ENCODE data around the gene HSF2BP.
"Not testable (repeated sequence)": the region's sequence is repeated elsewhere in the genome, so short reads cannot be mapped to it uniquely, and the experiment has no call there.

The HSF2BP gene

GRCh38 chr21:43514834-43515233, 144.5 kb downstream of the HSF2BP start:
- DNase-seq = not testable (repeated sequence)

DNA sequence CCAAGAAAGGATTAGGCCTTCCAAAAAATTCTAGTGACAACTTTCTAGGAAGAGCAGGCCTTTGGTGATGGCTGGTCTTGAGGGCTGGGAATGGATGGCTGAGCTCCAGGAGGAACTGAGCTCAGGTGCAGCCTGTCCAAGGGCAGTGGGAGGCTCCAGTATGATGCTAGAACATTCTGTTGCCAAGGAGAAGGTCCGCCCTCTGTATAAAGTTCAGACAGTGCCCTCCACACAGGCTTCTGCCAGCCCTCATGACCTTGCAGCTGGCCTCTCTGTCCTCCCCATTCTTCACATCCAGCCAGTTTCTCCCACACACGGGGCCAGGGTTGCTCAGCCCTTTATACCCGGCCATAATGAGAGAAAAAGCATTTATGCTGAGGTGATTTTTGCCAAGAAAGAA, 146.3 kb downstream of the HSF2BP start:
- not testable (repeated sequence) for DNase-seq

DNA sequence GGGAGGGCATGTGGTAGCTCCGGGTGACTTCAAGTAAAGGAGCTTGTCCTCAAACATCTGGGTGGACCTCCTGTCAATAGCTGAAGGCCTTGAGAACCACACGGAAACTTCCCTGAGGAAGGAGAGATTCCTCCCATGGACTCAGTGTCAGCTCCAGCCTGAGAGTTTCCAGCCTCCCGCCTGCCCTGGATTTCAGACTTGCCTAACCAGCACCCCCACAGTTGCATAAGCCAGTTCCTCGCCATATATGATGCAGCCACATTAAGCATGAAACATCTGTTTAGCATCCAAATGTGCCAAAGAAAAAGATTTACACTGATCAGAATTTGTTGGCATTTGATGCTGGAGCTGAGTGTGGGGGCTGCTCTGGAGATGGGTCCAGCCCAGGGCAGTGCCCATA, 148.1 kb downstream of the HSF2BP start:
- not testable (repeated sequence) for DNase-seq

GRCh38 chr21:43510669-43511068, 148.6 kb downstream of the HSF2BP start:
- DNase-seq = not testable (repeated sequence)

DNA sequence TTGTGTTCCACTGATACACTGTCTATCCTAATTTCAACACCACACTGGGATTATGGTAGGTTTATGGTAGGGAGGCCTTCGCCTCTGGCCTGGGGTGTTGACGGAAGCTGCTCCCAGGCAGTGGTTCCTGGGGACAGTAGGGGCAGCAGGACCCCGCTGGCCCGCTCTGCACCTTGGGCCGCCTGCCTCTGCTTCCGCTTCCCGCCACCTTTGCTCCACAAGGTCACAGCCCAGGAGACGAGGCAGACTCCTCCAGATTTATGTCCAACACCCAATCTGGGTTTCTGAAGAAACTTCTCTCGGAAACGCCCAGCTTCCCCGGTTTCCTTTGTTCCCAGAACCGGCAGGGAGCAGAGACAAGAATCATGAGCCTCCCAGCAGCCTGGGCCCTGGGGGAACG, 155.4 kb downstream of the HSF2BP start:
- DNase-seq = not testable (repeated sequence)

DNA sequence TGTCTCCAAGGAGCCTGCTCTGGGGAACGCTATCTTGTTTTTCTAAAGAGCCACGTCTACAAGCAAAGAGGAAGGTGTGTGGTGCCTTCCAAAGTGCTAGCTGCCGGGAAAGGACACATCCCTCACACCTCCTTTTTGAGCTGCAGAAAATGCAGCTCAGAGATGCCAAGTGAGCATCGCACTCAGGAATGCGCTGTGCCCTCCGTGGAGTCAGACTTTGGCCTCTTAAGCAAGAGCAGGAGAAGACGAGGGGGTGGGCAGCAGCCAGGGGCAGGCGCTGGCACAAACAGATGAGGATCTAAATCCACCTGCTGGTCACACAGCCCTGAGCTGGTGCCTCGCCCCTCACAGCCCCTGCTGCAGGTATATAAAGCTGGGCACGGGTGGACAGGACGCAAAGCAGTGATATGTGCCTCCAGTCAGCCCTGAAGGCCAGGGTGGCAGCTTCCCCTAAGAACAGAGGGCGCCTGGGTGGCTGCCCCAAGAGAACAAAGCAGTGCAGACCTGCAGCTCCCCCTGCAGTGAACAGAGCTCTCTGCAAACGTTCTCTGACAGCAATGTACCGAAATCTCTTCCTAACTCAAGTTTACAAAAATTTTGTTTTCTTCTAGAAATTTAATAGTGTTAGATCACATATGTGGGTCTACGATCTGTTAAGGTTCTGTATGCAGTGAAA, 156.1 kb downstream of the HSF2BP start:
- not testable (repeated sequence) for DNase-seq

GRCh38 chr21:43502407-43503071, 156.7 kb downstream of the HSF2BP start:
- not testable (repeated sequence) for DNase-seq

GRCh38 chr21:43498924-43499323, 160.4 kb downstream of the HSF2BP start:
- DNase-seq = not testable (repeated sequence)

GRCh38 chr21:43498065-43498464, 161.2 kb downstream of the HSF2BP start:
- DNase-seq = not testable (repeated sequence)

GRCh38 chr21:43494279-43495012, 164.8 kb downstream of the HSF2BP start:
- not testable (repeated sequence) for DNase-seq

DNA sequence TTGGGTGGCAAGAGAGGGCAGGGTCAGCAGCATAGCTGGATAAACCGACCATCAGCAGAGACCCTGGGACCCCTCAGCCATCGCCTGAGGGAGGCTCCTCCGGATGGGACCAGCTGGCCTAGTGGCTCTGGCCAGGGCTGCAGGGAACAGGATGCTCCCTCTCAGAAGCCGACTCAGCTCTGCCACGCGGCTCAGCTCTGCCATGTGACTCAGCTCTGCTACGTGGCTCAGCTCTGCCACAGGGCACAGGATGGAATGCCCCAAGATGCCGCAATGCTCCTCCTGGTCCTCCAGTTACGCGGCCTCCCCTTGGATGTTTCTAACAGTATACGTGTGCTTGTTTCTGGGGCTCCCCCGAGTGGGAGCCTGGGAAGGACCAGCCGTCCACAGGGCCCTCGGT, 165.8 kb downstream of the HSF2BP start:
- not testable (repeated sequence) for DNase-seq

- DNase-seq = not testable (repeated sequence)
Measured at GRCh38 chr21:43488235-43488634, 171.1 kb downstream of the HSF2BP start.

DNA sequence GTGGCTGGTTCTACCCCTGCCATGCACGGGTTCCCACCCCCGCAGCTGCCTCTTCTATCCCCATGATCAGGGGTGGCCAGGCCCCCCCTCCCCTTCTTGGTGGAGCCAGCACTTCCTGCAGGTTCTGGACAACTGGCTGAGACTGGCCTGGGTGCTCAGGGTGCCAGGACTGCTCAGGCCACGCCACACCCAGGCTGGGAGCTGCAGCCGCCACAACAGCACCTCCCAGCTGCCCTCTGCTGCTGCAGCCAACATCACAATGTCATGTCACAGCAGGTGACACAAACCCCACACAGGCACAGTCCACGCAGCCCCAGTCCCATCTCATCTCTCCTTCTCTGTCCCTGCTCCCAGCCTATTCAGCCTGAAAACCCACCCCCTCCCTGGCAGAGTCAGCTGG, 173.2 kb downstream of the HSF2BP start:
- DNase-seq = not testable (repeated sequence)

DNA sequence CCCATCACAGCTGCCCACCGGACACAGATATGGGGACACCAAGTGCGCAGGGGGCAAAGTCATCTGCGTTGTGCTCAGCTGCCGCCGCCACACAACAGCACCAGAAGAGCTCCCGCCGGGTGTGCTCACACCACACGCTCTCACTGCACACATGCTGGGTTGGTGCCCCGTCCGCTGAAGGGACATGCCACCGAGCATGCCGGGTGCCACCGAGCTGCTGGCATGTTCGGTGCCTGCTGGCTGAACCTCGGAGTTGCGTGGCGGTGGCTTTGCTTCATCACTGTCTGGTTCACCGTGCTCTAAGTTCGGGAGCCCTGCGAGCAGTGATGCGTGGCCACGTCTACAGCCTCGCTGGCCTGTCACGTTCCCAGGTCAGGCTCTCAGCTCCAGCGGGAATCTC, 174.3 kb downstream of the HSF2BP start:
- DNase-seq = not testable (repeated sequence)

GRCh38 chr21:43479197-43479596, 180.1 kb downstream of the HSF2BP start:
- DNase-seq = not testable (repeated sequence)

Data from inflammatory macrophage (primary cell).